Measurements from ENCODE around the gene YWHAG.
"Not testable (repeated sequence)": the region's sequence is repeated elsewhere in the genome, so short reads cannot be mapped to it uniquely, and the experiment has no call there.

Gene YWHAG

DNA sequence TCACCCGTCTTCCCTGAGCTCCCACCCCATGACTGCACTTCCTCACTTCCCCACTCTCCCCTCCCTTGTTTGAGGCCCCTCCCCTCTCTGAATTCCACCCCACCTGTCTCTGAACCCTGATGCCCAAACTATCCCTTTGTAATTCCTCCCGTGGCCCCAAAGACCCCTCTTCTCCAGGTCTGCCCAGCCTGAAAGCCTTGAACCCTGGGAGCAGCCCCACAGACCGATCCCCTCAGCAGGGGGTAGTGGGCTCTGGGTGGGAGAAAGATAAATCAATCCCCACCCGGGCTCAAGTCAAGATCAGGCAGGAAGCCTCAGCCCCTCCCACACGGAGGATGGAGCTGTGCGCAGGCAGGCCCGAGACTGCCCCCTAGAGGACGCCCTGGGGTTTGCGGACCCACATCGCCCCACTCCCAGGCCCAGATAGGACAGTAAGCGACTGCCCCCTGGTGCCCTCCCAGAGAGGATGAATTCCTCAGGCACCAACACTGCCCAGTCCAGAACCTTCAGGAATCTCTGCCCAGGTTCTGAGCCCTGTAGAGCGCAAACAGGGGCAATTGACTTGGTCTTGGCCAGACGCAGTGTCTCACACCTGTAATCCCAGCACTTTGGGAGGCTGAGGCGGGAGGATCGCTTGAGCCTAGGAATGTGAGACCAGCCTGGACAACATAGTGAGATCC is 44.6 kb downstream of the YWHAG start:
- peak; percentile 99 for TF ChIP-seq CTCF (IDR thresholded peaks at IDR 0.05; ENCODE audit: low read depth, low read length)
- Histone ChIP-seq H3K36me3 (no peaks in the 10 kb centered on the region), H3K9me3 (ENCODE audit: severe bottlenecking) (no peaks in the 10 kb centered on the region), H3K27me3 (ENCODE audit: insufficient read depth, low read depth, severe bottlenecking) (no peaks in the 10 kb centered on the region), H3K4me3 (ENCODE audit: low read depth, low read length) (peak overlapping the region; percentile 25), H3K27ac (no peak overlapping the region)
- peak; percentile 96 for DNase-seq

DNA sequence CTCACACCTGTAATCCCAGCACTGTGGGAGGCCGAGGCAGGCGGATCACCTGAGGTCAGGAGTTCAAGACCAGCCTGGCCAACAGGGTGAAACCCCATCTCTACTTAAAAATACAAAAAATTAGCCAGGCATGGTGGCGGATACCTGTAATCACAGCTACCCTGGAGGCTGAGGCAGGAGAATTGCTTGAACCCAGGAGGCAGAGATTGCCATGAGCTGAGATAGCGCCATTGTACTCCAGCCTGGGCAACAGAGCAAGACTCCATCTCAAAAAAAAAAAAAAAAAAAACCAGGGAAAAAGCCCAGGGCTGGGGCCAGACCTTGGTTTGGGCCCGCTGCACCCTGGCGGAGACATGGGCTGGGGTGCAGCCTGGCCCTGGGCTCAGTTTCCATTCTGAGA is 47.0 kb downstream of the YWHAG start:
- not testable (repeated sequence) for H3K27ac ChIP-seq

DNA sequence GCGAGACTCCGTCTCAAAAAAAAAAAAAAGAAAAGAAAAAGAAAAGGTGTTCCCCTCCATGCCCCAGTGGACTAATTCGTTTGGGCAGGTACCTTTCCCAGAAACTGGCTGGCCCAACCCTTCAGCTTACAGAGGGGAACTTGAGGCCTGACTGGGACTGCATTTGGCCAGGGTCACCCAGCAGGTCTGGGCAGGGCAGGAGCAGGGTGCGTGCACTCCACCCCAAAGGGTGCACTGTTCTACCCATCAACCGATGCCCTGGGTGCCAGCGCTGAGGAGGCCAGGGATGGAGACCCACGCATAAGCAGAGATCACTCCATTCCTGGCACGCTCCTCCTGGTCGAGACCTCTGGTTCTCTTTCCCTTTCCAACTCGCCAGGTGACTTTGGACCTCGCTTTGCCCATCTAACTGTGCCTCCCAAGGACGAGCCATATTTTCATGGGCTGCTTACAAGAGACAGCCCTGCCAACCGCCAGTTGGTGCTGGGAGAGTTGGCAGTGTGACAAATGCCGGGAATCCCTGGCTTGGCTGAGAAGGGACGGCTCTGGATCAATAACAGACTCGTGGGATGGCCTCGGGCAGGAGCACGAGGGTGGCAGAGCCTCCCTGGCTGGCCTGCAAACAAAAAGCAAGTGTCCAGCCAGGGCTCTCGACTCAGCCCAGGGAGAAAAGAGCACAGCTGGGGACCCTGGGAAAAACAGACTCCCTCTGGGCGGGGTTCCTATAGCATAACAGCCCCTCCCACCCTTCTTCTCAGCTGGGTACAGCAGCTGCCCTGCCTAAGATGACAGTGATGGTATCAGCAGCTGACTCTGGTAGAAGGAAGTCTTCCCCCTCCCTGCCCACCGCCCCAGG is 48.5 kb downstream of the YWHAG start:
- Histone ChIP-seq H3K27ac (no peak overlapping the region), H3K27me3 (ENCODE audit: insufficient read depth, low read depth, severe bottlenecking) (no peaks in the 10 kb centered on the region), H3K36me3 (no peaks in the 10 kb centered on the region), H3K4me3 (ENCODE audit: low read depth, low read length) (no peak overlapping the region), H3K9me3 (ENCODE audit: severe bottlenecking) (no peaks in the 10 kb centered on the region)
- no peak for DNase-seq
- TF ChIP-seq CTCF (IDR thresholded peaks at IDR 0.05; ENCODE audit: low read depth, low read length) = no peak

More for the DNA sequence above, 47.0 kb downstream of the YWHAG start:
- H3K36me3 ChIP-seq; H3K4me3 ChIP-seq (ENCODE audit: low read depth, low read length); H3K9me3 ChIP-seq (ENCODE audit: severe bottlenecking); DNase-seq; H3K27me3 ChIP-seq (ENCODE audit: insufficient read depth, low read depth, severe bottlenecking): not testable (repeated sequence)

- not testable (repeated sequence) for H3K9me3 ChIP-seq (ENCODE audit: severe bottlenecking)
These were observed 49.3 kb downstream of the YWHAG start for GRCh38 chr7:76309341-76310101.

GRCh38 chr7:76308874-76309273 is 49.9 kb downstream of the YWHAG start:
- not testable (repeated sequence) for H3K9me3 ChIP-seq (ENCODE audit: severe bottlenecking); H3K4me3 ChIP-seq (ENCODE audit: low read depth, low read length); H3K27ac ChIP-seq; DNase-seq; H3K27me3 ChIP-seq (ENCODE audit: insufficient read depth, low read depth, severe bottlenecking)
- peaks cover 11% of the 10 kb centered on the region for H3K36me3 ChIP-seq

More at GRCh38 chr7:76309341-76310101, 49.3 kb downstream of the YWHAG start:
- H3K4me3 ChIP-seq (ENCODE audit: low read depth, low read length); DNase-seq; H3K27ac ChIP-seq; H3K36me3 ChIP-seq; H3K27me3 ChIP-seq (ENCODE audit: insufficient read depth, low read depth, severe bottlenecking): not testable (repeated sequence)

DNA sequence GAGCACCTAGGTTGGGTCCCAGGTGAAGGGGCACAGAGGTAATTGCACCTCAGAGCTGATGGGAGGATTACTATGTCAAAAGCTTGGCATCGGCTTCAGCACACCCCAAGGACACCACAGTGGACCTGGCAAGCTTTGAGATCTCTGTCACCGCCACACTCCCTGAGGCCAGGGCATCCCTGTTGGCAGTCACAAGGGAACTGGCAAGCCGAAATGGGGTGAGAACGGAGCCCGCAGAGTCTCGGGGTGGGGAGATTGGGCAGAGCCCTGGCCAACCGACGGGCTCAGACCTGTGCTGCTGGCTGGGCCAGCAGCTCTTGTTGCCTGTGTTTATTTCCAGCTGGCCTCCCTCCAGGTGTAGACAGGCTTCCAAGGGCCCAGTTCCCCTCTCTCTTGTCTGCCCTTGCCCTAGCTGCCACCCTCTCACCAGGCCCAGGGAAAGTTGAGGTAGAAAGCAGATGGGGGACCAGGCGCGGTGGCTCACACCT is 53.9 kb downstream of the YWHAG start:
- H3K36me3 ChIP-seq = peaks cover 12% of the 10 kb centered on the region
- DNase-seq = no peak
- no peak for TF ChIP-seq CTCF (IDR thresholded peaks at IDR 0.05; ENCODE audit: low read depth, low read length)
- H3K27ac ChIP-seq = peak overlapping the region; percentile 37
- no peaks in the 10 kb centered on the region for H3K9me3 ChIP-seq (ENCODE audit: severe bottlenecking)
- H3K4me3 ChIP-seq (ENCODE audit: low read depth, low read length) = no peak overlapping the region
- no peaks in the 10 kb centered on the region for H3K27me3 ChIP-seq (ENCODE audit: insufficient read depth, low read depth, severe bottlenecking)
